Natural killer cell (primary cell): ENCODE data around the gene ELOVL2. TPM values are rescaled to one million over a fixed set of nuclear protein-coding genes. Genes with fewer than 3 reads are reported as not detected.

Experiments used
- ATAC-seq, 3 donors: fragments of 150-1000 bp in 2 of 3; fragments of 200-7000 bp in 1 of 3; cut with Tn5 transposase; 1 replicate in 1 of 3; 2 replicates in 2 of 3; pipeline ENCODE4 v1.10.0; 2021; ENCODE audit warnings: mild to moderate bottlenecking in 2 of 3, moderate library complexity in 2 of 3
- DNase-seq, 2 donors: peaks; one replicate each; pipeline versions ENCODE4 v3.0.0 to v3.0.0-alpha.2; 2013 to 2021; ENCODE audit warnings: mixed read lengths in 1 of 2
- H3K27ac ChIP-seq: one replicate; pipeline ENCODE4 v1.5.1; 2013; ENCODE audit warnings: mild to moderate bottlenecking, low read length
- H3K27me3 ChIP-seq: one replicate; pipeline ENCODE4 v1.6.1; 2013; ENCODE audit warnings: low read length; ENCODE audit not compliant: control insufficient read depth, insufficient read depth
- H3K36me3 ChIP-seq: one replicate; pipeline ENCODE4 v1.6.1; 2013; ENCODE audit warnings: low read length; ENCODE audit not compliant: control insufficient read depth, insufficient read depth
- H3K4me1 ChIP-seq: one replicate; pipeline ENCODE4 v1.6.1; 2013; ENCODE audit warnings: low read length; ENCODE audit not compliant: control insufficient read depth, insufficient read depth
- H3K4me3 ChIP-seq: one replicate; pipeline ENCODE4 v1.5.1; 2013; ENCODE audit warnings: low read length
- H3K9me3 ChIP-seq: one replicate; pipeline ENCODE4 v1.6.1; 2013; ENCODE audit warnings: low read length; ENCODE audit not compliant: control insufficient read depth, insufficient read depth
- H3K27ac Mint-ChIP-seq, 2 donors: one replicate each; pipeline ENCODE4 v1.8.0; 2022; ENCODE audit warnings: mild to moderate bottlenecking in 2 of 2, mixed read lengths in 2 of 2, moderate library complexity in 1 of 2
- H3K27me3 Mint-ChIP-seq, 2 donors: one replicate each; pipeline ENCODE4 v1.8.0; 2022; ENCODE audit warnings: low read depth in 2 of 2, mixed read lengths in 2 of 2
- H3K36me3 Mint-ChIP-seq: one replicate; pipeline ENCODE4 v1.8.0; 2022; ENCODE audit warnings: mixed read lengths
- H3K4me1 Mint-ChIP-seq, 2 donors: one replicate each; pipeline ENCODE4 v1.8.0; 2022; ENCODE audit warnings: mixed read lengths in 2 of 2
- H3K4me3 Mint-ChIP-seq: one replicate; pipeline ENCODE4 v1.8.0; 2022; ENCODE audit warnings: mild to moderate bottlenecking, moderate library complexity, mixed read lengths
- H3K9me3 Mint-ChIP-seq, 2 donors: one replicate each; pipeline ENCODE4 v1.8.0; 2022; ENCODE audit warnings: mixed read lengths in 2 of 2
- WGBS: methylation state at CpG from one replicate; pipeline ENCODE4 v1.1.7; 2013; ENCODE audit warnings: missing lambda C conversion rate; ENCODE audit not compliant: insufficient coverage; 5-methylcytosine and 5-hydroxymethylcytosine counted together
- intact Hi-C: fragments of 100-400 bp; cut with micrococcal nuclease; formaldehyde crosslinking; loops from one replicate; pipeline ENCODE4 v1.14.2; 2022
- total RNA-seq, 4 donors: library from RNA; stranded (reverse); fragments of 120-200 nt in 1 of 4; gene quantifications; one replicate each; pipeline versions ENCODE4 v1.2.3 to v1.2.4, GENCODE V29; 2013 to 2022
- TF ChIP-seq, protein P1 (sequence below): fragments of 200-600 bp; IDR thresholded peaks from one replicate; pipeline ENCODE4 v1.8.0; 2022; ENCODE audit warnings: antibody characterized with exemption

ELOVL2 gene
- total RNA-seq, 3 donors from 2014 or later (not counting 1 experiment from before 2014, with no cell fraction given): not detected

DNA sequence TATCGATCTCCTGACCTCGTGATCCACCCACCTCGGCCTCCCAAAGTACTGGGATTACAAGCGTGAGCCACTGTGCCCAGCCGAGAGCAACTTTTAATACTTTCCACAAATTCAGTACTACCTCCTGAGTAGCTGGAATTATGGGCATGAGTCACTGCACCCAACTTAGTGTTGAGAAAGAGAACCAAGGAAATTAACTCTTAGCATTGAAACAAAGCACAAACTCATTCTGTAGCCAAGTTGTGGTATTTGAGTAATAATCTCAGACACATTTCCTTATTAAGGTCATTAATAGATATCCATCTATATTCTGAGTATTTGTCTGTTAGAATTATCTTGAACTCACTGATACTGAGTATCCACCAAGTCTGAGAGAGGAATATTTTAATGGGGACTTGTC is 14.3 kb upstream of the ELOVL2 start:
- peaks cover 10 to 14% of the 10 kb centered on the region in 2 donors for H3K27me3 Mint-ChIP-seq
- ATAC-seq (no peak), DNase-seq (no peak)
- Histone ChIP-seq H3K27me3 (peaks cover 2% of the 10 kb centered on the region), H3K4me1 (no peaks in the 10 kb centered on the region), H3K4me3 (no peak overlapping the region), H3K36me3 (no peaks in the 10 kb centered on the region), H3K27ac (no peak overlapping the region), H3K9me3 (no peaks in the 10 kb centered on the region)
- WGBS: 92% methylated on average over 5 of the region's 5 CpGs
- intact Hi-C loops: no loop called here
- H3K27ac Mint-ChIP-seq: no peak overlapping the region
- H3K36me3 Mint-ChIP-seq: no peaks in the 10 kb centered on the region
- H3K4me1 Mint-ChIP-seq: no peaks in the 10 kb centered on the region
- TF ChIP-seq, protein P1, sequence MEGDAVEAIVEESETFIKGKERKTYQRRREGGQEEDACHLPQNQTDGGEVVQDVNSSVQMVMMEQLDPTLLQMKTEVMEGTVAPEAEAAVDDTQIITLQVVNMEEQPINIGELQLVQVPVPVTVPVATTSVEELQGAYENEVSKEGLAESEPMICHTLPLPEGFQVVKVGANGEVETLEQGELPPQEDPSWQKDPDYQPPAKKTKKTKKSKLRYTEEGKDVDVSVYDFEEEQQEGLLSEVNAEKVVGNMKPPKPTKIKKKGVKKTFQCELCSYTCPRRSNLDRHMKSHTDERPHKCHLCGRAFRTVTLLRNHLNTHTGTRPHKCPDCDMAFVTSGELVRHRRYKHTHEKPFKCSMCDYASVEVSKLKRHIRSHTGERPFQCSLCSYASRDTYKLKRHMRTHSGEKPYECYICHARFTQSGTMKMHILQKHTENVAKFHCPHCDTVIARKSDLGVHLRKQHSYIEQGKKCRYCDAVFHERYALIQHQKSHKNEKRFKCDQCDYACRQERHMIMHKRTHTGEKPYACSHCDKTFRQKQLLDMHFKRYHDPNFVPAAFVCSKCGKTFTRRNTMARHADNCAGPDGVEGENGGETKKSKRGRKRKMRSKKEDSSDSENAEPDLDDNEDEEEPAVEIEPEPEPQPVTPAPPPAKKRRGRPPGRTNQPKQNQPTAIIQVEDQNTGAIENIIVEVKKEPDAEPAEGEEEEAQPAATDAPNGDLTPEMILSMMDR: no peak
- no peak overlapping the region for H3K4me3 Mint-ChIP-seq
- no peaks in the 10 kb centered on the region for H3K9me3 Mint-ChIP-seq

DNA sequence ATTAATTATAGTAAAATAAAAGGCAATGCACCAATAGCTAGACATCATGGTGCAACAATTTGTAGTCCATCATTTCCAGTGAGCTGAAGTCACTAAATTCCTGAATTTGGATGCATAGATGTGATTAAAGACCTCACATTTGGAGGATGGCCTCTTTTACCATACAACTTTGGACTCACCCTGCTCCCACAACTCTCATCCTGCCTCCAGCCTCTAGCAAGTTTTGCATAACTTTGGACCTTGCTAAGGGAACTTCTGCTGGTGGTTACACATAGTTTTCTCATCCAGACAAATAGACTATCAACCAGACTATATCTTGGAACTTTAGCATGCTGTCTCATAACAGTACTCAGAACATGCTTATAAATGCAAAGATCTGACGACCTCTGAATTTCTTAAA is 12.8 kb upstream of the ELOVL2 start:
- H3K4me1 Mint-ChIP-seq: no peaks in the 10 kb centered on the region
- no peak overlapping the region for H3K27ac ChIP-seq
- TF ChIP-seq, protein P1: no peak
- no peak overlapping the region for H3K4me3 Mint-ChIP-seq
- no peaks in the 10 kb centered on the region for H3K4me1 ChIP-seq
- H3K36me3 Mint-ChIP-seq: no peaks in the 10 kb centered on the region
- H3K27me3 Mint-ChIP-seq: peaks cover 10 to 19% of the 10 kb centered on the region in 2 donors
- no peaks in the 10 kb centered on the region for H3K9me3 Mint-ChIP-seq
- no peak overlapping the region for H3K27ac Mint-ChIP-seq
- no peak overlapping the region for H3K4me3 ChIP-seq
- intact Hi-C loops: no loop called here
- no peaks in the 10 kb centered on the region for H3K27me3 ChIP-seq
- no peaks in the 10 kb centered on the region for H3K9me3 ChIP-seq
- DNase-seq (no peak), ATAC-seq (no peak)
- H3K36me3 ChIP-seq: no peaks in the 10 kb centered on the region
- 40% methylated on average over 1 of the region's 1 CpG for WGBS

DNA sequence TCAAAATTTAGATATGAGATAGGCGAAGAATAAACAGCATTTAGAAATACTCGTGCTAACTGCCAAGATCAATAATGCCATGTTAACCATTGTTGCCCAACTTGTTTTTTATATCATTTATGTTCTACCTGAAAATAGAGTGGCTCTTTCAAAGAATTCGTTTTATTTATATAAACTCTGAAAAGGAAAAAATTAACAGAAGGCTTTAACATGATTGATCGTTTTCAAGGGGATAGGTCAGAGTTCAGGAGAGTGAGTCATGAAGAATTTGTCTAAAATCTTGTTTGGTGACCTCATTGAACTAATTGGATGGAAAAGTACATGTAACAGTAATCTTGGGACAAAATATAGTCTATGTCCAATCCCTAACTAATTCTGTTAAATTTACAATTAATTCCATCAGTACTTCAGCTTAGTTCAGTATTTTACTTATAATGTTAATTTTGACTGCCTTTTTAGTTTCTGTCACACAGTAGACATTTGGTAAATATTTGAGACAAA is 11.1 kb upstream of the ELOVL2 start:
- ATAC-seq (no peak), DNase-seq (no peak)
- Mint-ChIP-seq H3K27me3 (peaks cover 0 to 25% of the 10 kb centered on the region in 2 donors), H3K36me3 (no peaks in the 10 kb centered on the region), H3K4me3 (no peak overlapping the region), H3K4me1 (no peaks in the 10 kb centered on the region), H3K27ac (no peak overlapping the region), H3K9me3 (no peaks in the 10 kb centered on the region)
- Histone ChIP-seq H3K4me1 (no peaks in the 10 kb centered on the region), H3K27ac (no peak overlapping the region), H3K4me3 (no peak overlapping the region), H3K27me3 (no peaks in the 10 kb centered on the region), H3K36me3 (no peaks in the 10 kb centered on the region), H3K9me3 (no peaks in the 10 kb centered on the region)
- intact Hi-C loops: no loop called here
- TF ChIP-seq, protein P1: no peak
- 84% methylated on average over 4 of the region's 4 CpGs for WGBS

DNA sequence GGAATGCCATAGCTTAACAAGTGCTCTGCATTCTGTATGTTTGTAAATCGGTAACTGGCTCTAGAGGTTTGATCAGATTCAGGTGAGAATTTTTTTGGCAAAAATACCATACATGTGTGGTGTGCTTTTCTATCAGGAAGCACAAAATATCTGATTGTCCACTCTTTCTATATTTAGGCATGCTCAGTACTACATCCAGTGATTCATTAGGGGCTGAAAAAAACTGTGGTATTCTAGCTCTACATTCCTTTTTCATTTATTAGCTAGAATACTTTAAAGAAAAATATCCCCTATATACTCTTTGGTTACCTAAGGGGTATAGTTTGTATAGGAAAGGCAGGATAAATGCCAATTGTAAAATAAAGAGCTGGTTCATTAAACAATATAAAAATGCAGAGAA is 10.6 kb upstream of the ELOVL2 start:
- no peaks in the 10 kb centered on the region for H3K9me3 ChIP-seq
- no peak overlapping the region for H3K4me3 ChIP-seq
- TF ChIP-seq, protein P1: no peak
- H3K27ac ChIP-seq: no peak overlapping the region
- ATAC-seq (no peak), DNase-seq (no peak)
- WGBS: 100% methylated on average over 1 of the region's 1 CpG
- Mint-ChIP-seq H3K36me3 (no peaks in the 10 kb centered on the region), H3K4me3 (no peak overlapping the region), H3K4me1 (no peaks in the 10 kb centered on the region), H3K9me3 (no peaks in the 10 kb centered on the region), H3K27me3 (peaks cover 0 to 30% of the 10 kb centered on the region in 2 donors), H3K27ac (no peak overlapping the region)
- intact Hi-C loops: no loop called here
- H3K4me1 ChIP-seq: no peaks in the 10 kb centered on the region
- H3K36me3 ChIP-seq: no peaks in the 10 kb centered on the region
- no peaks in the 10 kb centered on the region for H3K27me3 ChIP-seq
